GM12878 (cell line): ENCODE data around the gene ZNF544. TPM values are rescaled to one million over a fixed set of nuclear protein-coding genes. Genes with fewer than 3 reads are reported as not detected.

Experiments
- ATAC-seq: fragments of 200-7000 bp; cut with Tn5 transposase; 3 replicates; pipeline ENCODE4 v1.9.1; 2020; ENCODE audit warnings: mild to moderate bottlenecking, moderate library complexity
- BruUV-seq: library from RNA; stranded (reverse); fragments of 400-500 nt; replicated peaks from 2 replicates; lab custom pipeline; 2021; lab: Mats Ljungman, UMichigan
- CTCF ChIA-PET: fragments of 300-600 bp; sonication (Branson Sonifier 250); formaldehyde crosslinking; extraction: SDS; loops from one replicate; lab custom pipeline; 2021; ENCODE audit warnings: inconsistent platforms; lab: Yijun Ruan, JAX
- POLR2A ChIA-PET: fragments of 350-600 bp; formaldehyde crosslinking; extraction: SDS; loops from one replicate; lab custom pipeline; 2021; ENCODE audit warnings: inconsistent platforms; lab: Charles Lee
- RAD21 ChIA-PET: fragments of 300-600 bp; sonication (Branson Sonifier 250); formaldehyde crosslinking; loops from one replicate; lab custom pipeline; 2023; ENCODE audit warnings: antibody characterized with exemption; ENCODE audit not compliant: unreplicated experiment; lab: Charles Lee
- SMC1A ChIA-PET: fragments of 300-600 bp; sonication (Branson Sonifier 250); formaldehyde crosslinking; loops from one replicate; lab custom pipeline; 2023; ENCODE audit not compliant: unreplicated experiment, uncharacterized antibody; lab: Charles Lee
- DNase-seq: peaks from one replicate; pipeline ENCODE4 v3.0.0-alpha.2; 2011; ENCODE audit warnings: low read depth, low spot score
- FAIRE-seq: peaks from 3 replicates; lab custom pipeline; 2011; peaks lifted over from hg19 to GRCh38; lab: Jason Lieb, UNC
- H2AFZ ChIP-seq: 2 replicates; pipeline ENCODE4 v1.6.0; 2011; ENCODE audit warnings: low read depth, low read length, control low read depth; ENCODE audit not compliant: control insufficient read depth
- H3K27ac ChIP-seq: 2 replicates; pipeline ENCODE4 v1.5.1; 2011; ENCODE audit warnings: control low read depth; ENCODE audit not compliant: control insufficient read depth, insufficient read depth
- H3K27me3 ChIP-seq, 2 experiments: replicated peaks in 1 of 2; 2 replicates each; pipeline versions ENCODE4 v1.6.0 to v1.6.1; 2011; ENCODE audit warnings: low read length in 1 of 2; ENCODE audit not compliant: control insufficient read depth in 2 of 2, insufficient read depth in 2 of 2
- H3K36me3 ChIP-seq, 2 experiments: 2 replicates each; pipeline ENCODE4 v1.5.1; 2011; ENCODE audit warnings: low read length in 1 of 2; ENCODE audit not compliant: control insufficient read depth in 2 of 2, insufficient read depth in 2 of 2
- H3K4me1 ChIP-seq: 2 replicates; pipeline ENCODE4 v1.6.1; 2011; ENCODE audit warnings: mild to moderate bottlenecking, low read length, moderate library complexity, mixed read lengths; ENCODE audit not compliant: control insufficient read depth, insufficient read depth
- H3K4me2 ChIP-seq: 2 replicates; pipeline ENCODE4 v1.6.0; 2011; ENCODE audit warnings: control low read depth; ENCODE audit not compliant: control insufficient read depth, insufficient read depth
- H3K4me3 ChIP-seq: fragments of 200-600 bp; sonication (generic); 2 replicates; pipeline ENCODE4 v1.5.1; 2016
- H3K79me2 ChIP-seq: 2 replicates; pipeline ENCODE4 v1.6.0; 2011; ENCODE audit warnings: low read length; ENCODE audit not compliant: control insufficient read depth, insufficient read depth
- H3K9ac ChIP-seq: 2 replicates; pipeline ENCODE4 v1.8.0; 2011; ENCODE audit warnings: low read length, control low read depth, mixed read lengths; ENCODE audit not compliant: control insufficient read depth, insufficient read depth
- H3K9me3 ChIP-seq: replicated peaks from 3 replicates; pipeline ENCODE4 v1.5.1; 2011; ENCODE audit warnings: mild to moderate bottlenecking, low read length; ENCODE audit not compliant: control insufficient read depth, insufficient read depth
- H4K20me1 ChIP-seq: 2 replicates; pipeline ENCODE4 v1.6.0; 2011; ENCODE audit not compliant: control insufficient read depth, insufficient read depth
- CTCF ChIP-seq, 3 experiments: IDR thresholded peaks in 2 of 3; conservative IDR thresholded peaks in 1 of 3; 2 replicates each; pipeline ENCODE4 v1.5.1; 2011; ENCODE audit warnings: low read depth in 3 of 3, low read length in 3 of 3, mild to moderate bottlenecking in 3 of 3, control low read depth in 2 of 3, moderate library complexity in 2 of 3, inconsistent platforms in 1 of 3, mixed read lengths in 1 of 3; ENCODE audit not compliant: control insufficient read depth in 2 of 3, insufficient read depth in 1 of 3; ENCODE audit errors: extremely low read depth in 1 of 3
- MEF2B ChIP-seq: fragments of 450-650 bp; IDR thresholded peaks from 2 replicates; pipeline ENCODE4 v1.6.1; 2018; ENCODE audit warnings: mild to moderate bottlenecking, moderate library complexity; ENCODE audit not compliant: partially characterized antibody, poor library complexity, severe bottlenecking
- RB1 ChIP-seq: fragments of 450-650 bp; formaldehyde crosslinking; IDR thresholded peaks from 2 replicates; pipeline ENCODE4 v1.6.1; 2017; ENCODE audit warnings: mild to moderate bottlenecking, borderline replicate concordance
- RCOR1 ChIP-seq: conservative IDR thresholded peaks from 2 replicates; pipeline ENCODE4 v1.6.1; 2012; ENCODE audit warnings: low read depth, low read length, improper control_type of control experiment
- RELA ChIP-seq: fragments of 450-650 bp; IDR thresholded peaks from 2 replicates; pipeline ENCODE4 v1.8.0; 2014; ENCODE audit warnings: borderline replicate concordance; ENCODE audit not compliant: partially characterized antibody
- SMARCA5 ChIP-seq: fragments of 450-650 bp; IDR thresholded peaks from 2 replicates; pipeline ENCODE4 v1.6.1; 2017; ENCODE audit warnings: mild to moderate bottlenecking
- YY1 ChIP-seq: IDR thresholded peaks from 2 replicates; pipeline ENCODE4 v1.6.1; 2011; ENCODE audit warnings: low read depth, mild to moderate bottlenecking, low read length
- ZBED1 ChIP-seq: IDR thresholded peaks from 2 replicates; pipeline ENCODE4 v1.6.1; 2016; ENCODE audit warnings: borderline replicate concordance
- ZNF687 ChIP-seq: fragments of 450-650 bp; IDR thresholded peaks from 2 replicates; pipeline ENCODE4 v1.6.1; 2017; ENCODE audit warnings: mild to moderate bottlenecking, moderate library complexity
- WGBS: methylation state at CpG from one replicate; pipeline ENCODE4 v1.1.6; 2016; ENCODE audit warnings: low lambda C conversion rate; ENCODE audit not compliant: insufficient replicate concordance, insufficient coverage; ENCODE audit errors: missing lambda C conversion rate; 5-methylcytosine and 5-hydroxymethylcytosine counted together
- in situ Hi-C: fragments of 300-500 bp; cut with MboI; formaldehyde crosslinking; loops from 9 replicates; pipeline ENCODE4 v1.14.3; 2018; ENCODE audit warnings: mixed read lengths
- intact Hi-C: fragments of 100-400 bp; cut with micrococcal nuclease; formaldehyde crosslinking; loops from one replicate; pipeline ENCODE4 v1.14.2; 2022; ENCODE audit not compliant: unreplicated experiment
- polyA plus RNA-seq, 11 experiments: library from polyadenylated mRNA; depleted of rRNA in 4 of 11; unstranded in 6 of 11; stranded (reverse) in 5 of 11; fragments of >200 nt; fragmentation: Nextera tagmentation in 4 of 11; fragmentation: Illumina TruSeq in 1 of 11; extraction: Ambion mirVana in 4 of 11; extraction: Trizol in 1 of 11; gene quantifications; 1 replicate in 1 of 11; 2 replicates in 10 of 11; pipeline versions ENCODE4 v1.2.1 to v1.2.3, GENCODE V29; 2011 to 2016; ENCODE audit warnings: inconsistent platforms in 2 of 11, missing spikeins in 2 of 11, low read depth in 1 of 11
- total RNA-seq, 4 experiments: library from RNA; depleted of rRNA in 3 of 4; stranded (reverse); fragments of >200 nt in 3 of 4; fragmentation: Illumina TruSeq in 1 of 4; extraction: Trizol in 1 of 4; gene quantifications; 2 replicates each; pipeline versions ENCODE4 v1.2.1 to v1.2.3, GENCODE V29; 2013 to 2021
- TF ChIP-seq, protein P1 (sequence below): fragments of 450-650 bp; formaldehyde crosslinking; IDR thresholded peaks from 2 replicates; pipeline ENCODE4 v1.5.0; 2022; ENCODE audit warnings: mild to moderate bottlenecking, missing genetic modification characterization

Gene ZNF544
- total and polyA plus RNA-seq, 10 of the 15 experiments (the other 5 are each of a cell fraction or from before 2014, with no cell fraction given): 27.3 to 70.1 (median 42.6) TPM

GRCh38 chr19:58277748-58278540 is 49.2 kb downstream of the ZNF544 start:
- ChIA-PET CTCF (no interaction called here), RAD21 (interaction anchor here (0.9 kb wide), 1 partner anchor 162 kb away, joined by 3 read pairs; the partner anchor contains the start of gene ZNF132), POLR2A (interaction anchor here (0.6 to 1.1 kb wide), 6 partner anchors 9 to 241 kb away, joined by 3 to 5 read pairs (median 3); partner anchors contain the start of gene ZBTB45)
- Histone ChIP-seq H3K36me3 (no peaks in the 10 kb centered on the region), H3K27ac (peak overlapping the region; percentile 67), H3K79me2 (peaks cover 18% of the 10 kb centered on the region), H3K27me3 (no peaks in the 10 kb centered on the region), H3K4me3 (peak overlapping the region; percentile 83), H3K4me2 (peak overlapping the region; percentile 76), H2AFZ (peak overlapping the region; percentile 60), H4K20me1 (no peaks in the 10 kb centered on the region)
- DNase-seq (no peak), ATAC-seq (no peak), FAIRE-seq (no peak)
- in situ Hi-C loops: loop anchor here (10.0 kb wide), 1 partner anchor 1863 kb away; no protein-coding TSS in a partner anchor
- BruUV-seq: TSS peak; percentile 84
- TF ChIP-seq ZBED1 (peak; percentile 10; the same call in 1 of the 2 replicates), RELA (no peak), MEF2B (peak; percentile 24), ZNF687 (0 out of 2 replicates have a peak, but pooled peaks have one; percentile 11), YY1 (0 out of 2 replicates have a peak, but pooled peaks have one; percentile 28), SMARCA5 (peak; percentile 23; the same call in 1 of the 2 replicates), CTCF (IDR thresholded peaks at IDR 0.05 in 2 of 3, conservative IDR thresholded peaks at IDR 0.05 in 1 of 3; ENCODE audit: control insufficient read depth in 2 of 3, extremely low read depth in 1 of 3, insufficient read depth in 1 of 3, low read depth in 3 of 3, low read length in 3 of 3) (no peak), RB1 (0 out of 2 replicates have a peak, but pooled peaks have one; percentile 82), RCOR1 (no peak)
- TF ChIP-seq, protein P1, sequence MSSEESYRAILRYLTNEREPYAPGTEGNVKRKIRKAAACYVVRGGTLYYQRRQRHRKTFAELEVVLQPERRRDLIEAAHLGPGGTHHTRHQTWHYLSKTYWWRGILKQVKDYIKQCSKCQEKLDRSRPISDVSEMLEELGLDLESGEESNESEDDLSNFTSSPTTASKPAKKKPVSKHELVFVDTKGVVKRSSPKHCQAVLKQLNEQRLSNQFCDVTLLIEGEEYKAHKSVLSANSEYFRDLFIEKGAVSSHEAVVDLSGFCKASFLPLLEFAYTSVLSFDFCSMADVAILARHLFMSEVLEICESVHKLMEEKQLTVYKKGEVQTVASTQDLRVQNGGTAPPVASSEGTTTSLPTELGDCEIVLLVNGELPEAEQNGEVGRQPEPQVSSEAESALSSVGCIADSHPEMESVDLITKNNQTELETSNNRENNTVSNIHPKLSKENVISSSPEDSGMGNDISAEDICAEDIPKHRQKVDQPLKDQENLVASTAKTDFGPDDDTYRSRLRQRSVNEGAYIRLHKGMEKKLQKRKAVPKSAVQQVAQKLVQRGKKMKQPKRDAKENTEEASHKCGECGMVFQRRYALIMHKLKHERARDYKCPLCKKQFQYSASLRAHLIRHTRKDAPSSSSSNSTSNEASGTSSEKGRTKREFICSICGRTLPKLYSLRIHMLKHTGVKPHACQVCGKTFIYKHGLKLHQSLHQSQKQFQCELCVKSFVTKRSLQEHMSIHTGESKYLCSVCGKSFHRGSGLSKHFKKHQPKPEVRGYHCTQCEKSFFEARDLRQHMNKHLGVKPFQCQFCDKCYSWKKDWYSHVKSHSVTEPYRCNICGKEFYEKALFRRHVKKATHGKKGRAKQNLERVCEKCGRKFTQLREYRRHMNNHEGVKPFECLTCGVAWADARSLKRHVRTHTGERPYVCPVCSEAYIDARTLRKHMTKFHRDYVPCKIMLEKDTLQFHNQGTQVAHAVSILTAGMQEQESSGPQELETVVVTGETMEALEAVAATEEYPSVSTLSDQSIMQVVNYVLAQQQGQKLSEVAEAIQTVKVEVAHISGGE (CRISPR knock-in tag): no peak
- TF ChIP-seq, all 136 proteins: peak for 6
- 50% methylated on average over 24 of the region's 25 CpGs for WGBS
- peaks cover 4% of the 10 kb centered on the region for H3K9me3 ChIP-seq
- intact Hi-C loops: loop anchor here (2.0 kb wide), 1 partner anchor 531 kb away; the partner anchor contains the start of gene ZNF776
- SMC1A ChIA-PET: interaction anchor here (0.6 to 1.0 kb wide), 2 partner anchors 23 to 71 kb away, joined by 3 to 4 read pairs; no protein-coding TSS in a partner anchor
- peak overlapping the region; percentile 55 for H3K9ac ChIP-seq
- H3K4me1 ChIP-seq: no peaks in the 10 kb centered on the region; the same call in 1 of the 2 replicates
